Erythroblast (primary cell): Measurements from ENCODE around the gene AFAP1L1.

Experiments used
- GATA1 ChIP-seq: IDR thresholded peaks from 2 replicates; pipeline ENCODE4 v1.6.1; 2011; ENCODE audit warnings: low read depth, mild to moderate bottlenecking, control low read depth, low read length, moderate library complexity
- POLR2A ChIP-seq: IDR thresholded peaks from 2 replicates; pipeline ENCODE4 v1.6.1; 2011; ENCODE audit warnings: mild to moderate bottlenecking, low read length

DNA sequence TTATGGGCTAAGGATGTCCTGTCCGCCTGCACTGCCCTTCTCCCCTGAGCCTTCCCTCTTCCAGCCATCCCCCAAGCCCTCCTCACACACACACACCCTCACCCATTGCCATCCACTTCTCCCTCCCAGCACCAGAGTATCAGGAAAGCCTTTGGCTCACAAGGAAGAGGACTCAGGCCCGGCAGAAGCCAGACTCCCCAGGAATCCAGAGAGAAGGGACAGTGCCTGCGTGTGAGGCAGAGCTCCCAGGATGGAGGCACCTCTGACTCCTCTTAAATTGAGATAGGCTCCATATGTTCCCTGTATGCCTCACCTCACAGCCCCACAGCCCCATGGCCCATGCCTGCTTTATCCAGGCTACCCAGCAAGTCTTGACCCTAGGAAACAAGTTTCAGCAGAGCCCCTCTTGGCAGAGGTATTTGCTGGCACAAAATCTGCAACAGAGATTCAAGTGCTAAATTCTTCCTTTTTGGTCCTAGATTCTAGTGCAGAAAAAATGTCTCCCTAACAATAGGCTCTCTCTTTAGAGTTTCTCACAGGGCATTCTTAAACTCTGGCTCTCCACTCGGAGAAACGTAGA lies 106.7 kb downstream of the AFAP1L1 start:
- TF ChIP-seq POLR2A: no peak
- TF ChIP-seq GATA1: no peak
